Activated naive CD4-positive, alpha-beta T cell treated with anti-CD3 and anti-CD28 coated beads, Interleukin-2, amount 50 U/mL, for 72 hours (primary cell): Measurements from ENCODE around the gene PINLYP. TPM values are rescaled to one million over a fixed set of nuclear protein-coding genes. Genes with fewer than 3 reads are reported as not detected.
"Not testable (repeated sequence)": the region's sequence is repeated elsewhere in the genome, so short reads cannot be mapped to it uniquely, and the experiment has no call there.

Source experiments
- ATAC-seq, 2 donors: fragments of 150-1000 bp; cut with Tn5 transposase; 2 replicates each; pipeline ENCODE4 v1.10.0; 2021; ENCODE audit warnings: mild to moderate bottlenecking in 2 of 2, moderate library complexity in 2 of 2
- DNase-seq, 2 donors: peaks; one replicate each; pipeline ENCODE4 v3.0.0; 2021 to 2022; ENCODE audit warnings: low spot score in 2 of 2
- H3K27ac Mint-ChIP-seq, 2 donors: one replicate each; pipeline ENCODE4 v1.8.0; 2022; ENCODE audit warnings: mild to moderate bottlenecking in 2 of 2, mixed read lengths in 2 of 2
- H3K36me3 Mint-ChIP-seq, 2 donors: one replicate each; pipeline ENCODE4 v1.8.0; 2022; ENCODE audit warnings: mixed read lengths in 2 of 2
- H3K9me3 Mint-ChIP-seq, 2 donors: one replicate each; pipeline ENCODE4 v1.8.0; 2022; ENCODE audit warnings: mixed read lengths in 2 of 2
- total RNA-seq, 2 donors: library from RNA; stranded (reverse); gene quantifications; one replicate each; pipeline ENCODE4 v1.2.3, GENCODE V29; 2022

PINLYP gene
- total RNA-seq, 2 donors from 2014 or later: 6.5 to 9.0 TPM

- peaks cover 3% of the 10 kb centered on the region in 2 donors for H3K9me3 Mint-ChIP-seq
- no peak for DNase-seq
- peaks cover 6 to 29% of the 10 kb centered on the region in 2 donors for H3K36me3 Mint-ChIP-seq
- H3K27ac Mint-ChIP-seq: peak overlapping the region; percentile 27 to 99
- no peak for ATAC-seq
These were observed 11.7 kb upstream of the PINLYP start for GRCh38 chr19:43563816-43564457.

DNA sequence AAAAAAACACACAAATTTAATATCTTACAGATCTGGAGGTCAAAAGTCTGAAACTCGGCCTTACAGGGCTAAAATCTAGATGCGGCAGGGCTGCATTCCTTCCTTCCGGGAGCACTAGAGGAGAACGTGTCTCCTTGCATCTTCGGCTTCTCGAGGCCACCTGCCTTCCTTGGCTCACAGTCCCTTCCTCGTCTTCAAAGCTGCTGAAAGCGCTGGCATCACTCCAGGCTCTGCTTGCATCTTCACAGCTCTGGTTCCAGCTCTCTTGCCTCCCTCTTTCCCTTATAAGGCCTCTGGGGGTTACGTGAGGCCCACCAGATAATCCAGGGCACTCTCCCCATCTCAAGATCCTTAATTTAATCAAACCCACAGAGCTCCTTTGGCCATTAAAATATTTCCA lies 10.8 kb upstream of the PINLYP start:
- H3K36me3 Mint-ChIP-seq: peaks cover 6 to 29% of the 10 kb centered on the region in 2 donors

GRCh38 chr19:43569657-43570056 lies 5.9 kb upstream of the PINLYP start:
- peak overlapping the region in 1 of 2 donors; percentile 42 for H3K27ac Mint-ChIP-seq
- DNase-seq (no peak), ATAC-seq (no peak)
- no peaks in the 10 kb centered on the region for H3K36me3 Mint-ChIP-seq
- H3K9me3 Mint-ChIP-seq: no peaks in the 10 kb centered on the region

More for the DNA sequence above, 10.8 kb upstream of the PINLYP start:
- peaks cover 3% of the 10 kb centered on the region in 2 donors for H3K9me3 Mint-ChIP-seq
- DNase-seq (no peak), ATAC-seq (no peak)
- peak overlapping the region; percentile 41 to 99 for H3K27ac Mint-ChIP-seq

DNA sequence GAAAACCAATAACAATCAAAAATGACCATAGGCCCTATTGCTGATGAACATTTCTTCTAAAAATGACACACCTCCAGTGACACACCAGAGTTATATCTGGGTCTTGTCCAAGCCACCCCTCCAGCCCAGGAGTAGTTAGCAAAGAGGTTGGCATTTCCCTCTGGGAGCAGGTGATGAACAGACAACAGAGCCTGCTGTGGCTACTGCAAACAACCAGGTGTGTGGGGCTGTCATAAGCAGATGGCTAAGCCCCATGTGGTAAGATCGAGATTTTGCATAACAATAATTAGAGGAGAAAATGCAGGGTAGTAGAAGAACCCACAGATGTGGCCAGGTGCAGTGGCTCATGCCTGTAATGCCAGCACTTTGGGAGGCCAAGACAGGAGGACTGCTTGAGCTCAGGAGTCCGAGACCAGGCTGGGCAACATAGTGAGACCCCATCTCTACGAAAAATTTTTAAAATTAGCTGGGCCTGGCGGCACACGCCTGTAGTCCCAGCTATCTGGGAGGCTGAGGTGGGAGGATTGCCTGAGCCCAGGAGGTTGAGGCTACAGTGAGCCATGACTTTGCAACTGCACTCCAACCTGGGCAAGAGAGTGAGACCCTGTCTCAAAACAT lies 5.3 kb upstream of the PINLYP start:
- Mint-ChIP-seq H3K27ac (peak overlapping the region in 1 of 2 donors; percentile 42), H3K36me3 (peaks cover 4 to 5% of the 10 kb centered on the region in 2 donors), H3K9me3 (no peaks in the 10 kb centered on the region)
- DNase-seq (no peak), ATAC-seq (no peak)

DNA sequence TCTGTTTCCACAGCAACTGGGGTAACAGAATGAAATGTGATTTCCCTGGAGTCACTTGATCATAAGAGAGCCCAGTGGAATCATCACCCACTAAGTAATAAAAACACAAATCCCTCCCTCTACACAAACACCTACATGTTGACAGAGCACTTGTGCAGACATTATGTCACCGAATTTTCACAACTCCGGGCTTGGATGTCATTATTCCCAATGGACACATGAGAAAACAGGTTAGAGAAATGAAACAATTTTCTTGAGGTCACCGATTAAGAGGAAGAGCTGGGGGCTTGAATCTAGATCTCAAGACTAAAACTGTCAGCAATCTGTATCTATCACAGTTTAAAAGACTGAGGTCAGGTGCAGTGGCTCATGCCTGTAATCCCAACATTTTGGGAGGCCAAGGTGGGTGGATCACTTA lies 3.4 kb upstream of the PINLYP start:
- no peak for ATAC-seq
- DNase-seq: no peak
- no peaks in the 10 kb centered on the region for H3K9me3 Mint-ChIP-seq
- peak overlapping the region in 1 of 2 donors; percentile 38 for H3K27ac Mint-ChIP-seq
- H3K36me3 Mint-ChIP-seq: peaks cover 5 to 6% of the 10 kb centered on the region in 2 donors

GRCh38 chr19:43574424-43575155 lies 1.0 kb upstream of the PINLYP start:
- peaks cover 7% of the 10 kb centered on the region in 2 donors for H3K36me3 Mint-ChIP-seq
- ATAC-seq (no peak), DNase-seq (no peak)
- H3K27ac Mint-ChIP-seq: peak overlapping the region; percentile 98 to 99
- no peaks in the 10 kb centered on the region for H3K9me3 Mint-ChIP-seq

DNA sequence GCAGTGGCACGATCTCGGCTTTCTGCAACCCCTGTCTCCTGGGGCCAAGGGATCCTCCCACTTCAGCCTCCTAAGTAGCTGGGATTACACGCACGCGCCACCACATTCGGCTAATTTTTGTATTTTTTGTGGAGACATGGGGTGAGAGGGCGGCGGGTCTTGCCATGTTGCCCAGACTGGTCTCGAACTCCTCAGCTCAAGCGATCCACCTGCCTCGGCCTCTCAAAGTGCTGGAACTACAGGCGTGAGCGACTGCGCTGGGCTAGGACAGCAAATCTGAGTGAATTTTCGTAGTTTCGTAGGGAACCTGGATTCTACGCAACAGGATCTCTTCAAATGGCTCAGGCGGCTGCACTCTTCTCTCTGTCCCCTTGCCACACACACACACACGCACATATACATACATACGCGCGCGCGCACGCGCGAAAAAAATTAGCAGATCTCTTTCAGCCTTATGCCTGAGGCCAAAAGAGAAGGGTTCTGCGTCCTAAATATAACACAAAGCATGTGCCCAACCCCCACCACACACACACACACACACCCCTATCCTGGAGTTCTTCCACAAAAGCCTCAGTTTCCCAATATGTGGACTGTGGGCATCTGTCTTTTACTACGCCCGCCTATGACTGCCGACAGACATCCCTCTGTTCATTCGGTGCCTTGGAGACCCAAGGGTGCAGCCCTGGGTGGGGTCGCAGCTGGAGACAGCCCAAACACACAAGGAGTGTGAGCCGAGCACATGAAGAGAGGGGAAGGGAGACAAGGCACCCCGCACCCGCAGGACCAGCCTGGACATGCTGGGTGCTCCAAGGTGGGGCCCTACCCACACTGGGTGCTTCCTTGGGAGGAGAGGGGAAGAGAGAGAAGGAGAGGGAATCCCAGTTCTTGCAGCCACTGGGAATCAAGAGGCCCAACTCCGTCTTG lies 616 bp downstream of the PINLYP start:
- Mint-ChIP-seq H3K36me3 (peaks cover 13 to 14% of the 10 kb centered on the region in 2 donors), H3K9me3 (no peaks in the 10 kb centered on the region), H3K27ac (peak overlapping the region; percentile 92 to 98)
- DNase-seq (no peak), ATAC-seq (no peak)

DNA sequence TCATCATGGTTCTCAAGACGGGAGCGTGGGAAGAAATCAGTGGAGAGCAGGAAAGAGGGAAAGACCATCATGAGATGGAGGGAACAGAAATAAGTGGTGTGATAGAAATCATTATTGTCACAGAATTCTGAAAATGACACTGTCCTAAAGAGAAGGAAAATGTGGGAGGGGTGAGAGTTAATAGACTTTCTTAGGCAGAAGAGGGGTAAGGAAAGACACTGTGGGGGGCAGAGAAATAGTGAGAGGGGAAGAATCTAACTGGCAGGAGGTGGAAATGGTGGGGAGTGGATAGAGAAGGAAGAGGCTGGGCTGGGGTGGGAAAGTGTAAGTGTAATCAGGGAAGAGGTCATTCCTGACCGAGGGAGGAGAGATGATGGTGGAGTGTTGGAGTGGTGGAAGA lies 3.2 kb downstream of the PINLYP start:
- no peaks in the 10 kb centered on the region for H3K9me3 Mint-ChIP-seq
- H3K36me3 Mint-ChIP-seq: peaks cover 13 to 14% of the 10 kb centered on the region in 2 donors
- H3K27ac Mint-ChIP-seq: peak overlapping the region in 1 of 2 donors; percentile 93
- DNase-seq (no peak), ATAC-seq (no peak)

DNA sequence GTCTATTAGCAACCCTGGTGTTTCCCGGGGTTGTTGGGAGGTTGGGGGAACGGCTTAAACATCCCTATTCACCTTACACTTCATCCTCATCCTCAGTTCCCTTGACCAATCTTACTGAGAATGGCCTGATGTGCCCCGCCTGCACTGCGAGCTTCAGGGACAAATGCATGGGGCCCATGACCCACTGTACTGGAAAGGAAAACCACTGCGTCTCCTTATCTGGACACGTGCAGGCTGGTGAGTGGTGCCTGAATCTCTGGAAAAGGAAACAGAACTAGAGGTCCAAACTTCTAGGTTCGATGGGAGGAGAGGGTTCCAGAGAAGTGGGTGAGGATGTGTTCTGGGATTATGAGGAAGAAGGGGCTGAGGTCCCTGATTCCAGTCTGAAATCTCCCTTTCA lies 5.9 kb downstream of the PINLYP start:
- no peaks in the 10 kb centered on the region for H3K9me3 Mint-ChIP-seq
- DNase-seq (no peak), ATAC-seq (no peak)
- peaks cover 7 to 18% of the 10 kb centered on the region in 2 donors for H3K36me3 Mint-ChIP-seq
- no peak overlapping the region for H3K27ac Mint-ChIP-seq

DNA sequence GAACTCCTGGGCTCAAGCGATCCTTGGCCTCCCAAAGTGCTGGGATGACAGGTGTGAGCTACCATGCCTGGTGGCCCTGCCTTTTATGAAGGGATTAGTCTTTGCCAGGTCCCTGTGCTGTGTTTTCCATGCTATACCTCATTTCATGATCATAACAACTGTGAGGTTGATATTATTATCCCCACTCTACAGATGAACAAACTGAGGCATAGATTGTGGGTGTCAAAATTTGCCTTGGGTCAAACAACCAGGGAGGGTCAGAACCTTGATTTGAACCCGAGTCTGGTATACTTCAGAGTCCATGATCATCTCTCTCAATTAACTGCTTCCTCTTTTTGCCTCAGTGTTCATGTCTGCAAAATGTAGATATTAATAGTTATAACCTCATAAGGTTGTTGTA lies 6.9 kb downstream of the PINLYP start:
- Mint-ChIP-seq H3K36me3 (peaks cover 7 to 18% of the 10 kb centered on the region in 2 donors), H3K9me3 (no peaks in the 10 kb centered on the region), H3K27ac (no peak overlapping the region)
- DNase-seq (no peak), ATAC-seq (no peak)

- Mint-ChIP-seq H3K36me3 (peaks cover 7 to 17% of the 10 kb centered on the region in 2 donors), H3K27ac (peak overlapping the region in 1 of 2 donors; percentile 42), H3K9me3 (no peaks in the 10 kb centered on the region)
- ATAC-seq (no peak), DNase-seq (no peak)
These were observed 8.9 kb downstream of the PINLYP start for GRCh38 chr19:43584484-43584883.

- Mint-ChIP-seq H3K36me3 (peaks cover 0 to 10% of the 10 kb centered on the region in 2 donors), H3K27ac (peak overlapping the region in 1 of 2 donors; percentile 42), H3K9me3 (no peaks in the 10 kb centered on the region)
- ATAC-seq: no peak
- DNase-seq: no peak
These were observed 10.7 kb downstream of the PINLYP start for GRCh38 chr19:43586346-43586745.

DNA sequence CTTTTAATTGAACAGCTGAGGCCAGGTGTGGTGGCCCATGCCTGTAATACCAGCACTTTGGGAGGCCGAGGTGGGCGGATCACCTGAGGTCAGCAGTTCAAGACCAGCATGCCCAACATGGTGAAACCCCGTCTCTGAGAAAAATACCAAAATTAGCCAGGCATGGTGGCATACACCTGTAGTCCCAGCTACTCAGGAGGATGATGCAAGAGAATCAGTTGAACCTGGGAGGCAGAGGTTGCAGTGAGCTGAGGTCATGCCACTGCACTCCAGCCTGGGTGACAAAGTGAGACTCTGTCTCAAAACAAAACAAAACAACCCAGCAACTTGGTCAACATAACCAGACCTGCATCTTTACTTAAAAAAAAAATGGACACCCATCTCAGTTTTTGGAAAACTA lies 11.4 kb downstream of the PINLYP start:
- DNase-seq, H3K27ac Mint-ChIP-seq, H3K36me3 Mint-ChIP-seq, H3K9me3 Mint-ChIP-seq, ATAC-seq: not testable (repeated sequence)

DNA sequence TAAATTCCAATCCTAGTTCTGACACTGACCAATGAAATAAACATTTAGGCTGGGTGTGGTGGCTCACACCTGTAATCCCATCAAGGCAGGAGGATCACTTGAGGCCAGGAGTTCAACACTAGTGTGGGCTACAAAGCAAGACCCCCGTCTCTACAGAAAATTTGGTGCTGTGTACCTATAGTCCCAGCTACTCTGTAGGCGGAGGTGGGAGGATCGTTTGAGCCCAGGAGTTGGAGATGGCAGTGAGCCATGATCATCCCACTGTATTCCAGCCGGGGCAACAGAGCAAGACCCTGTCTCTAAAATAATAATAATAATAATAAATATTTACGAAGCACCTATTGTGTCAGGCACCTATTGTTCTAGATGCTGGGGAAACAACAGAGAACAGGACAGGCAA lies 13.7 kb downstream of the PINLYP start:
- H3K36me3 Mint-ChIP-seq: peaks cover 8 to 19% of the 10 kb centered on the region in 2 donors
- no peak for DNase-seq
- no peaks in the 10 kb centered on the region for H3K9me3 Mint-ChIP-seq
- H3K27ac Mint-ChIP-seq: no peak overlapping the region
- ATAC-seq: no peak

DNA sequence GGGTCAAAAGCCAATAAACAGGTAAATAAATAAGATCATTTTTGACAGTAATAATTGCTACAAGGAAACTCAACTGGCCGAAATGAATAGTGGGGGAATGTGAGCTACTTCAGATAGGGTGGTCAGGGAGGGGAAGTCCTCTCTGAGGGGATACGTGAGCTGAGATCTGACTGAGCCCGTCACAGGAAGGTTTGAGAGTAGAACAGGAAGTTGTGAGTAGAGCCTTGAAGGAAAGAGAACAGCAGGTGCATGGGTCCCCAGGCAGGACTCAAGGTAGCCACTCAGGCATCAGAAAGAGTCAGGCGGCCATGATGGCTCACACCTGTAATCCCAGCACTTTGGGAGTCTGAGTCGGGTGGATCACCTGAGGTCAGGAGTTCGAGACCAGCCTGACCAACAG lies 14.1 kb downstream of the PINLYP start:
- H3K27ac Mint-ChIP-seq: peak overlapping the region in 1 of 2 donors; percentile 33

More for the DNA sequence above, 14.1 kb downstream of the PINLYP start:
- DNase-seq (no peak), ATAC-seq (no peak)
- H3K36me3 Mint-ChIP-seq: peaks cover 8 to 19% of the 10 kb centered on the region in 2 donors
- no peaks in the 10 kb centered on the region for H3K9me3 Mint-ChIP-seq
